Ovary (tissue), 3 donors: ENCODE results near the gene KCNIP4.

ENCODE experiments used
- CTCF ChIP-seq, 3 donors: fragments of 450-650 bp in 2 of 3; fragments of 200-600 bp in 1 of 3; IDR thresholded peaks; one replicate each; pipeline versions ENCODE4 v1.5.1 to v1.8.0; 2016 to 2022; ENCODE audit warnings: antibody characterized with exemption in 3 of 3, mild to moderate bottlenecking in 1 of 3
- EP300 ChIP-seq: sonication (generic); formaldehyde crosslinking; IDR thresholded peaks from one replicate; pipeline ENCODE4 v1.6.1; 2017; ENCODE audit warnings: antibody characterized with exemption
- POLR2A ChIP-seq: fragments of 450-650 bp; IDR thresholded peaks from one replicate; pipeline ENCODE4 v1.6.1; 2017; ENCODE audit warnings: antibody characterized with exemption, mild to moderate bottlenecking, moderate library complexity
- donor health status: DM: no; HTN: no; CAD: no.

- TF ChIP-seq CTCF (IDR thresholded peaks at IDR 0.05) (no peak), EP300 (no peak), POLR2A (no peak)
Observed at GRCh38 chr4:20944451-20944850, 1004.1 kb downstream of the KCNIP4 start.
